Keratinocyte (primary cell): Measurements from ENCODE around the gene INPP4B. TPM values are rescaled to one million over a fixed set of nuclear protein-coding genes. Genes with fewer than 3 reads are reported as not detected.

Experiments
- DNase-seq: peaks from one replicate; pipeline ENCODE4 v3.0.0-alpha.2; 2011; ENCODE audit warnings: low read depth, missing footprints, low spot score
- FAIRE-seq: peaks from 2 replicates; lab custom pipeline; 2011; peaks lifted over from hg19 to GRCh38; lab: Jason Lieb, UNC
- H2AFZ ChIP-seq: 2 replicates; pipeline ENCODE4 v1.6.0; 2012; ENCODE audit warnings: low read length, control low read depth, inconsistent platforms; ENCODE audit not compliant: control insufficient read depth
- H3K27ac ChIP-seq: 2 replicates; pipeline ENCODE4 v1.5.1; 2011; ENCODE audit warnings: low read length; ENCODE audit not compliant: control insufficient read depth, insufficient read depth
- H3K27me3 ChIP-seq: 3 replicates; pipeline ENCODE4 v1.6.0; 2011; ENCODE audit warnings: low read length; ENCODE audit not compliant: control insufficient read depth, insufficient read depth; ENCODE audit errors: extremely low read depth
- H3K36me3 ChIP-seq, 2 experiments: 2 replicates in 1 of 2; 3 replicates in 1 of 2; pipeline ENCODE4 v1.5.1; 2011; ENCODE audit warnings: low read length in 2 of 2, mild to moderate bottlenecking in 1 of 2; ENCODE audit not compliant: control insufficient read depth in 2 of 2, insufficient read depth in 2 of 2; ENCODE audit errors: extremely low read depth in 1 of 2
- H3K4me1 ChIP-seq: 3 replicates; pipeline ENCODE4 v1.5.1; 2011; ENCODE audit warnings: low read length; ENCODE audit not compliant: control insufficient read depth, insufficient read depth; ENCODE audit errors: extremely low read depth
- H3K4me2 ChIP-seq: 3 replicates; pipeline ENCODE4 v1.6.0; 2011; ENCODE audit warnings: low read depth, low read length; ENCODE audit not compliant: control insufficient read depth, insufficient read depth; ENCODE audit errors: extremely low read depth
- H3K4me3 ChIP-seq, 3 experiments: fragments of 200-600 bp in 1 of 3; sonication (generic) in 1 of 3; 2 replicates in 2 of 3; 3 replicates in 1 of 3; pipeline ENCODE4 v1.5.1; 2011 to 2016; ENCODE audit warnings: low read length in 3 of 3, mild to moderate bottlenecking in 3 of 3, control low read depth in 2 of 3, inconsistent platforms in 1 of 3, low read depth in 1 of 3, mixed read lengths in 1 of 3, mixed run types in 1 of 3, moderate library complexity in 1 of 3; ENCODE audit not compliant: control insufficient read depth in 2 of 3, insufficient read depth in 2 of 3; ENCODE audit errors: extremely low read depth in 1 of 3
- H3K79me2 ChIP-seq: 2 replicates; pipeline ENCODE4 v1.6.0; 2012; ENCODE audit warnings: low read length; ENCODE audit not compliant: control insufficient read depth, insufficient read depth
- H3K9ac ChIP-seq: 3 replicates; pipeline ENCODE4 v1.6.0; 2011; ENCODE audit warnings: low read length; ENCODE audit not compliant: control insufficient read depth, insufficient read depth; ENCODE audit errors: extremely low read depth
- H3K9me1 ChIP-seq: 3 replicates; pipeline ENCODE4 v1.6.0; 2011; ENCODE audit warnings: low read length; ENCODE audit not compliant: control insufficient read depth, insufficient read depth; ENCODE audit errors: extremely low read depth
- H3K9me3 ChIP-seq: 2 replicates; pipeline ENCODE4 v1.5.1; 2012; ENCODE audit warnings: low read depth, low read length; ENCODE audit not compliant: control insufficient read depth
- H4K20me1 ChIP-seq: 3 replicates; pipeline ENCODE4 v1.6.0; 2011; ENCODE audit warnings: low read length; ENCODE audit not compliant: control insufficient read depth, insufficient read depth; ENCODE audit errors: extremely low read depth
- EZH2 ChIP-seq: IDR thresholded peaks from one replicate; pipeline ENCODE4 v1.6.1; 2012; ENCODE audit warnings: inconsistent platforms, mild to moderate bottlenecking, low read length, moderate library complexity
- dilution Hi-C: fragments of 300-500 bp; cut with MboI; formaldehyde crosslinking; loops from one replicate; pipeline ENCODE4 v1.7.0; 2020; ENCODE audit warnings: low sequenced_read_pairs; ENCODE audit not compliant: extremely low pct_ligation_motif_present
- polyA plus RNA-seq, 5 experiments: library from polyadenylated mRNA; depleted of rRNA in 3 of 5; stranded (reverse) in 3 of 5; stranded (forward) in 1 of 5; unstranded in 1 of 5; fragments of >200 nt; gene quantifications; 1 replicate in 1 of 5; 2 replicates in 3 of 5; 3 replicates in 1 of 5; pipeline versions ENCODE4 v1.2.1 to v1.2.3, GENCODE V29; 2011 to 2012; ENCODE audit warnings: missing spikeins in 2 of 5, low read depth in 1 of 5, low replicate concordance in 1 of 5
- TF ChIP-seq, protein P1 (sequence below), 3 experiments: IDR thresholded peaks in 1 of 3; conservative IDR thresholded peaks in 1 of 3; optimal IDR thresholded peaks in 1 of 3; 2 replicates in 2 of 3; 3 replicates in 1 of 3; pipeline versions ENCODE3 to v1.5.1; 2011; ENCODE audit warnings: low read length in 3 of 3, mild to moderate bottlenecking in 3 of 3, moderate library complexity in 2 of 3, control low read depth in 1 of 3, inconsistent platforms in 1 of 3; ENCODE audit not compliant: insufficient read depth in 2 of 3; ENCODE audit errors: extremely low read depth in 1 of 3

Gene INPP4B
- polyA plus RNA-seq, 1 donor (not counting 4 experiments of a cell fraction or from before 2014, with no cell fraction given): 50.2 TPM

DNA sequence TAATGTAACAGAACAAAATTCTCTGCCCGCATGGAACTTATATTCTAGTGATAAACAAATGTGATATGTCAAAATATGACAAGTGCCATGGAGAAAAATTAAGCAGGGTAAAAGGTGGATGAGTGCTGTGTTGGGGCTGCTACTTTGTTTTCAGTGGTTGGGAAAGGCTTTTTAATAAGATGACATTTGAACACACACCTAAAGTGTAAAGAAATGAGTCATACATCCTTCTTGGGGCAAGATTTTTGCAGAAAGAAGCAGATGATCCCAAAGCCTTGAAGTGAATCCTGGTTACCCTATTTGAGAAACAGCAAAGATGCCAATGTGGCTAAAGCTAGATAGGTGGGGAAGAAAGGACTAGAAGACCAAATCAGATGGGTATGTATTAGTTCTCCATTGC, 564.1 kb downstream of the INPP4B start:
- no peaks in the 10 kb centered on the region for H3K27me3 ChIP-seq
- no peak for FAIRE-seq
- peaks cover 53% of the 10 kb centered on the region for H3K79me2 ChIP-seq

DNA sequence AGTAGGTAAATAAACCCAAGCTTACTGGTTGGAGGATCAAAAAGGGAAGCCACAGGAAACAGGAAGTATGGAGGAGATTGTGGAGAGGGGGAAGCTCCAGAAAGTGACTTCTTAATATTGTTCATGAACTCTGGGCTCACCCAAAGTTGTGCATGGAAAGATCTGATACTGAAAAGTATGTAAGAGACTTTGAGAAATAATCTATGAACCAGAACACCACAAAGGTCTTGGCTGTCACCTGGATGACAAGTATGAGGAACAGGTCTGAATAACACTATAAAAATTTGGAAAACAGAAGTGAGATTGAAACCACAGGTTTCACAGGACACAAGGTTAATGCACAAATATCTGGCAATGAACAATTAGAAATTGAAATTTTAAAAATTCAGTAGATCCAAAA, 567.4 kb downstream of the INPP4B start:
- no peak for TF ChIP-seq EZH2
- TF ChIP-seq, protein P1, sequence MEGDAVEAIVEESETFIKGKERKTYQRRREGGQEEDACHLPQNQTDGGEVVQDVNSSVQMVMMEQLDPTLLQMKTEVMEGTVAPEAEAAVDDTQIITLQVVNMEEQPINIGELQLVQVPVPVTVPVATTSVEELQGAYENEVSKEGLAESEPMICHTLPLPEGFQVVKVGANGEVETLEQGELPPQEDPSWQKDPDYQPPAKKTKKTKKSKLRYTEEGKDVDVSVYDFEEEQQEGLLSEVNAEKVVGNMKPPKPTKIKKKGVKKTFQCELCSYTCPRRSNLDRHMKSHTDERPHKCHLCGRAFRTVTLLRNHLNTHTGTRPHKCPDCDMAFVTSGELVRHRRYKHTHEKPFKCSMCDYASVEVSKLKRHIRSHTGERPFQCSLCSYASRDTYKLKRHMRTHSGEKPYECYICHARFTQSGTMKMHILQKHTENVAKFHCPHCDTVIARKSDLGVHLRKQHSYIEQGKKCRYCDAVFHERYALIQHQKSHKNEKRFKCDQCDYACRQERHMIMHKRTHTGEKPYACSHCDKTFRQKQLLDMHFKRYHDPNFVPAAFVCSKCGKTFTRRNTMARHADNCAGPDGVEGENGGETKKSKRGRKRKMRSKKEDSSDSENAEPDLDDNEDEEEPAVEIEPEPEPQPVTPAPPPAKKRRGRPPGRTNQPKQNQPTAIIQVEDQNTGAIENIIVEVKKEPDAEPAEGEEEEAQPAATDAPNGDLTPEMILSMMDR (optimal IDR thresholded peaks at IDR 0.05 in 1 of 3, IDR thresholded peaks at IDR 0.05 in 1 of 3, conservative IDR thresholded peaks at IDR 0.05 in 1 of 3; ENCODE audit: extremely low read depth in 1 of 3, insufficient read depth in 2 of 3, low read length in 3 of 3): no peak
- Histone ChIP-seq H3K27ac (no peak overlapping the region), H3K4me3 (no peak overlapping the region), H3K4me1 (peaks cover 33% of the 10 kb centered on the region), H3K79me2 (peaks cover 47% of the 10 kb centered on the region), H3K9ac (no peak overlapping the region), H3K9me1 (peaks cover 3% of the 10 kb centered on the region), H4K20me1 (peaks cover 6% of the 10 kb centered on the region), H3K36me3 (no peaks in the 10 kb centered on the region), H3K27me3 (no peaks in the 10 kb centered on the region), H3K9me3 (no peaks in the 10 kb centered on the region), H3K4me2 (no peak overlapping the region), H2AFZ (no peak overlapping the region)
- FAIRE-seq (peak; percentile 13), DNase-seq (no peak)
- dilution Hi-C loops: no loop called here

More for the DNA sequence above, 564.1 kb downstream of the INPP4B start:
- Histone ChIP-seq H3K9me3 (no peaks in the 10 kb centered on the region), H3K4me3 (no peak overlapping the region), H2AFZ (no peak overlapping the region), H4K20me1 (peaks cover 6% of the 10 kb centered on the region), H3K9ac (no peak overlapping the region), H3K36me3 (peaks cover 0 to 2% of the 10 kb centered on the region in 2 experiments), H3K27ac (no peak overlapping the region), H3K4me1 (peaks cover 20% of the 10 kb centered on the region), H3K9me1 (peaks cover 3% of the 10 kb centered on the region), H3K4me2 (peak overlapping the region; percentile 34)
- dilution Hi-C loops: no loop called here
- DNase-seq: no peak
- TF ChIP-seq, protein P1 (optimal IDR thresholded peaks at IDR 0.05 in 1 of 3, IDR thresholded peaks at IDR 0.05 in 1 of 3, conservative IDR thresholded peaks at IDR 0.05 in 1 of 3; ENCODE audit: extremely low read depth in 1 of 3, insufficient read depth in 2 of 3, low read length in 3 of 3): no peak
- no peak for TF ChIP-seq EZH2
